Type B pancreatic cell (in vitro differentiated cells): ENCODE results near the gene PDIA6. TPM values are rescaled to one million over a fixed set of nuclear protein-coding genes. Genes with fewer than 3 reads are reported as not detected.

Source experiments
- DNase-seq: peaks from one replicate; pipeline ENCODE4 v3.0.0; 2021; ENCODE audit warnings: mixed read lengths; ENCODE audit not compliant: unreplicated experiment; ENCODE audit errors: extremely low spot score
- H3K27ac Mint-ChIP-seq: 2 replicates; pipeline ENCODE4 v1.8.0; 2021; ENCODE audit warnings: mild to moderate bottlenecking, mixed read lengths
- H3K27me3 Mint-ChIP-seq: 2 replicates; pipeline ENCODE4 v1.8.0; 2021; ENCODE audit warnings: mixed read lengths
- H3K36me3 Mint-ChIP-seq: 2 replicates; pipeline ENCODE4 v1.8.0; 2021; ENCODE audit warnings: mixed read lengths
- H3K4me1 Mint-ChIP-seq: one replicate; pipeline ENCODE4 v1.8.0; 2021; ENCODE audit warnings: mixed read lengths; ENCODE audit not compliant: unreplicated experiment
- H3K4me3 Mint-ChIP-seq: 2 replicates; pipeline ENCODE4 v1.8.0; 2021; ENCODE audit warnings: mild to moderate bottlenecking, mixed read lengths
- H3K9me3 Mint-ChIP-seq: 2 replicates; pipeline ENCODE4 v1.8.0; 2021; ENCODE audit warnings: mixed read lengths
- CTCF ChIP-seq: fragments of 200-600 bp; sonication (generic); conservative IDR thresholded peaks from 2 replicates; pipeline ENCODE4 v1.5.0; 2021; ENCODE audit warnings: antibody characterized with exemption, mild to moderate bottlenecking
- total RNA-seq: library from RNA; stranded (reverse); gene quantifications from 2 replicates; pipeline ENCODE4 v1.2.1, GENCODE V29; 2021; ENCODE audit warnings: low replicate concordance

The PDIA6 gene
- total RNA-seq, 1 donor from 2014 or later, result 281 TPM

DNA sequence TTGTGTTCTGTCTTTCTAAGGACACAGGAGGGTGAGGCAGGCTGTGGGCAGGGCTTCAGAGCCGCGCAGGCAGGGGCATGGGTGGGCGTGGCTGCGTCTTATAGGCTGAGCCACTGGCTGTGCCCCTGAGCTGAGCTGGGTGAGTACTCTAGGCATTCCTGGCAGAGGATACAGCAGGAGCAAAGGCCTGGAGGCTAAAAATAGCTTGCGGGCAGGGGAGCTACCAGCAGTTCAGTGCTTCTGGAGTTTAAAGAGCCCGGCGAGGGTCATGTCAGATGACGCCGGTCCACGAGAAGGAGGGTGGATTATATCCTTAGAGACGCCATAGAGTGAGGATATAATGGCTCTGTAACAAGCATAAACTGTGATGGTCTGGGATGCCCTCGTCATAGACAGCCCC, 31.5 kb upstream of the PDIA6 start:
- Mint-ChIP-seq H3K9me3 (peaks cover 9% of the 10 kb centered on the region), H3K4me1 (peaks cover 14% of the 10 kb centered on the region), H3K4me3 (no peak overlapping the region), H3K27me3 (peaks cover 14% of the 10 kb centered on the region), H3K27ac (no peak overlapping the region), H3K36me3 (no peaks in the 10 kb centered on the region)
- TF ChIP-seq CTCF, result no peak
- no peak for DNase-seq

DNA sequence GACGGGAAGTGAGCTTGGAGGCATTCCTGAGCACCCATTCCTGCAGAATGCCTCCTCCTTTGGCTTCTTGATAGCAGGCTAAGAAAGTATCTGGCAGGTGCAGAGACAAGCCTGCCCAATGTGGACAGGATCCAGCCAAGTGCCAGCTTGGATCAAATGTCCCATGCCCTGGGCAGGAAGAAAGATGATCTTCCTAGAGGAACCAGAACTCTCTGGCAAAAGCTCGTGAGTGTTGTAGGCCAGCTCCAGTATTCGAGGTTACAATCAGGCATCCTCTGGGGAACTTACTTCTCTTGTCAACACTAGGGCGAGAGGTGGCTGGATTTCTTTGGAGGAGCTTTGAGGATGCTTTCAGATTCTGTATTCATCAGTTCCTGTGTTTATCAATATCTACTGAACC, 29.9 kb upstream of the PDIA6 start:
- Mint-ChIP-seq H3K9me3 (peaks cover 9% of the 10 kb centered on the region), H3K4me3 (no peak overlapping the region), H3K27ac (no peak overlapping the region), H3K27me3 (peaks cover 24% of the 10 kb centered on the region), H3K36me3 (no peaks in the 10 kb centered on the region), H3K4me1 (peaks cover 14% of the 10 kb centered on the region)
- no peak for TF ChIP-seq CTCF
- no peak for DNase-seq

GRCh38 chr2:10841547-10842219, 29.1 kb upstream of the PDIA6 start:
- Mint-ChIP-seq H3K36me3 (no peaks in the 10 kb centered on the region), H3K4me3 (no peak overlapping the region), H3K4me1 (peaks cover 14% of the 10 kb centered on the region)

DNA sequence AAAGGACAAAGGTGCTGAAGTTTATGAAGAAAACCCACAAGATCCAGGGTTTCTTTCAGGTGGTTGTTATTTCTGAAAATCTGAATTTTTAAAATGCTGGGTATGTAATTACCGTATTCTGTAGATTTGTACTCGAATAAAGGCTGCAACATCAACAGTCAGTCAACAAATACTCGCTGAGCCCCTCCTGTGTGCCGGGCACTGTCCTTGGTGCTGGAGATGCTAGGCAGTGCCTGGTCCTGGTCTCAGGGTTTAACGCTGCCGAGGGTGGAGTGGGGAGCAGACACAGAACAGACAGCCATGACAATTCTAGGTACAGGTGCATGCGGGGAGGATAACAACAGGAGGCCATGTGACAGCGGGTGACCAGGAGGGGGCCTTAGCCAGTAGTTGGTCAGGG, 27.2 kb upstream of the PDIA6 start:
- H3K27me3 Mint-ChIP-seq, result peaks cover 21% of the 10 kb centered on the region
- DNase-seq, result no peak

More at GRCh38 chr2:10841547-10842219, 29.1 kb upstream of the PDIA6 start:
- TF ChIP-seq CTCF, result no peak
- Mint-ChIP-seq H3K9me3 (peaks cover 9% of the 10 kb centered on the region), H3K27ac (no peak overlapping the region), H3K27me3 (peaks cover 28% of the 10 kb centered on the region)
- DNase-seq, result no peak

GRCh38 chr2:10838734-10839133, 26.1 kb upstream of the PDIA6 start:
- no peaks in the 10 kb centered on the region for H3K36me3 Mint-ChIP-seq
- DNase-seq, result no peak
- H3K9me3 Mint-ChIP-seq, result peaks cover 9% of the 10 kb centered on the region
- no peak overlapping the region for H3K27ac Mint-ChIP-seq
- TF ChIP-seq CTCF, result no peak
- no peak overlapping the region for H3K4me3 Mint-ChIP-seq
- peaks cover 1% of the 10 kb centered on the region for H3K4me1 Mint-ChIP-seq
- peaks cover 19% of the 10 kb centered on the region for H3K27me3 Mint-ChIP-seq

More for the DNA sequence above, 27.2 kb upstream of the PDIA6 start:
- peaks cover 9% of the 10 kb centered on the region for H3K9me3 Mint-ChIP-seq
- H3K4me1 Mint-ChIP-seq, result peaks cover 9% of the 10 kb centered on the region
- peak overlapping the region; percentile 22 for H3K27ac Mint-ChIP-seq
- TF ChIP-seq CTCF, result no peak
- H3K4me3 Mint-ChIP-seq, result no peak overlapping the region
- no peaks in the 10 kb centered on the region for H3K36me3 Mint-ChIP-seq
